GM12878 (cell line): ENCODE data around the gene OGFOD3. TPM values are rescaled to one million over a fixed set of nuclear protein-coding genes. Genes with fewer than 3 reads are reported as not detected.

Experiments used
- ATAC-seq: fragments of 200-7000 bp; cut with Tn5 transposase; 3 replicates; pipeline ENCODE4 v1.9.1; 2020; ENCODE audit warnings: mild to moderate bottlenecking, moderate library complexity
- BruUV-seq: library from RNA; stranded (reverse); fragments of 400-500 nt; replicated peaks from 2 replicates; lab custom pipeline; 2021; lab: Mats Ljungman, UMichigan
- CTCF ChIA-PET: fragments of 300-600 bp; sonication (Branson Sonifier 250); formaldehyde crosslinking; extraction: SDS; loops from one replicate; lab custom pipeline; 2021; ENCODE audit warnings: inconsistent platforms; lab: Yijun Ruan, JAX
- POLR2A ChIA-PET: fragments of 350-600 bp; formaldehyde crosslinking; extraction: SDS; loops from one replicate; lab custom pipeline; 2021; ENCODE audit warnings: inconsistent platforms; lab: Charles Lee
- RAD21 ChIA-PET: fragments of 300-600 bp; sonication (Branson Sonifier 250); formaldehyde crosslinking; loops from one replicate; lab custom pipeline; 2023; ENCODE audit warnings: antibody characterized with exemption; ENCODE audit not compliant: unreplicated experiment; lab: Charles Lee
- SMC1A ChIA-PET: fragments of 300-600 bp; sonication (Branson Sonifier 250); formaldehyde crosslinking; loops from one replicate; lab custom pipeline; 2023; ENCODE audit not compliant: unreplicated experiment, uncharacterized antibody; lab: Charles Lee
- DNase-seq: peaks from one replicate; pipeline ENCODE4 v3.0.0-alpha.2; 2011; ENCODE audit warnings: low read depth, low spot score
- FAIRE-seq: peaks from 3 replicates; lab custom pipeline; 2011; peaks lifted over from hg19 to GRCh38; lab: Jason Lieb, UNC
- H2AFZ ChIP-seq: 2 replicates; pipeline ENCODE4 v1.6.0; 2011; ENCODE audit warnings: low read depth, low read length, control low read depth; ENCODE audit not compliant: control insufficient read depth
- H3K27ac ChIP-seq: 2 replicates; pipeline ENCODE4 v1.5.1; 2011; ENCODE audit warnings: control low read depth; ENCODE audit not compliant: control insufficient read depth, insufficient read depth
- H3K27me3 ChIP-seq, 2 experiments: replicated peaks in 1 of 2; 2 replicates each; pipeline versions ENCODE4 v1.6.0 to v1.6.1; 2011; ENCODE audit warnings: low read length in 1 of 2; ENCODE audit not compliant: control insufficient read depth in 2 of 2, insufficient read depth in 2 of 2
- H3K36me3 ChIP-seq, 2 experiments: 2 replicates each; pipeline ENCODE4 v1.5.1; 2011; ENCODE audit warnings: low read length in 1 of 2; ENCODE audit not compliant: control insufficient read depth in 2 of 2, insufficient read depth in 2 of 2
- H3K4me1 ChIP-seq: 2 replicates; pipeline ENCODE4 v1.6.1; 2011; ENCODE audit warnings: mild to moderate bottlenecking, low read length, moderate library complexity, mixed read lengths; ENCODE audit not compliant: control insufficient read depth, insufficient read depth
- H3K4me2 ChIP-seq: 2 replicates; pipeline ENCODE4 v1.6.0; 2011; ENCODE audit warnings: control low read depth; ENCODE audit not compliant: control insufficient read depth, insufficient read depth
- H3K4me3 ChIP-seq: fragments of 200-600 bp; sonication (generic); 2 replicates; pipeline ENCODE4 v1.5.1; 2016
- H3K79me2 ChIP-seq: 2 replicates; pipeline ENCODE4 v1.6.0; 2011; ENCODE audit warnings: low read length; ENCODE audit not compliant: control insufficient read depth, insufficient read depth
- H3K9ac ChIP-seq: 2 replicates; pipeline ENCODE4 v1.8.0; 2011; ENCODE audit warnings: low read length, control low read depth, mixed read lengths; ENCODE audit not compliant: control insufficient read depth, insufficient read depth
- H3K9me3 ChIP-seq: replicated peaks from 3 replicates; pipeline ENCODE4 v1.5.1; 2011; ENCODE audit warnings: mild to moderate bottlenecking, low read length; ENCODE audit not compliant: control insufficient read depth, insufficient read depth
- H4K20me1 ChIP-seq: 2 replicates; pipeline ENCODE4 v1.6.0; 2011; ENCODE audit not compliant: control insufficient read depth, insufficient read depth
- CREB1 ChIP-seq: IDR thresholded peaks from 2 replicates; pipeline ENCODE4 v1.6.1; 2012; ENCODE audit warnings: low read depth, mild to moderate bottlenecking, inconsistent platforms
- CREM ChIP-seq: IDR thresholded peaks from 2 replicates; pipeline ENCODE4 v1.6.1; 2014; ENCODE audit warnings: antibody characterized with exemption, low read depth
- DPF2 ChIP-seq: fragments of 450-650 bp; IDR thresholded peaks from 2 replicates; pipeline ENCODE4 v1.6.1; 2017; ENCODE audit warnings: mild to moderate bottlenecking
- IKZF1 ChIP-seq: fragments of 450-650 bp; conservative IDR thresholded peaks from 2 replicates; pipeline ENCODE4 v1.6.1; 2017; ENCODE audit warnings: antibody characterized with exemption, mild to moderate bottlenecking
- PAX5 ChIP-seq: IDR thresholded peaks from 2 replicates; pipeline ENCODE4 v1.6.1; 2011; ENCODE audit warnings: low read depth, low read length, borderline replicate concordance
- POLR2A ChIP-seq: IDR thresholded peaks from 2 replicates; pipeline ENCODE4 v1.6.1; 2011; ENCODE audit warnings: low read depth, mild to moderate bottlenecking, low read length
- WGBS: methylation state at CpG from one replicate; pipeline ENCODE4 v1.1.6; 2016; ENCODE audit warnings: low lambda C conversion rate; ENCODE audit not compliant: insufficient replicate concordance, insufficient coverage; ENCODE audit errors: missing lambda C conversion rate; 5-methylcytosine and 5-hydroxymethylcytosine counted together
- in situ Hi-C: fragments of 300-500 bp; cut with MboI; formaldehyde crosslinking; loops from 9 replicates; pipeline ENCODE4 v1.14.3; 2018; ENCODE audit warnings: mixed read lengths
- intact Hi-C: fragments of 100-400 bp; cut with micrococcal nuclease; formaldehyde crosslinking; loops from one replicate; pipeline ENCODE4 v1.14.2; 2022; ENCODE audit not compliant: unreplicated experiment
- polyA plus RNA-seq, 11 experiments: library from polyadenylated mRNA; depleted of rRNA in 4 of 11; unstranded in 6 of 11; stranded (reverse) in 5 of 11; fragments of >200 nt; fragmentation: Nextera tagmentation in 4 of 11; fragmentation: Illumina TruSeq in 1 of 11; extraction: Ambion mirVana in 4 of 11; extraction: Trizol in 1 of 11; gene quantifications; 1 replicate in 1 of 11; 2 replicates in 10 of 11; pipeline versions ENCODE4 v1.2.1 to v1.2.3, GENCODE V29; 2011 to 2016; ENCODE audit warnings: inconsistent platforms in 2 of 11, missing spikeins in 2 of 11, low read depth in 1 of 11
- total RNA-seq, 4 experiments: library from RNA; depleted of rRNA in 3 of 4; stranded (reverse); fragments of >200 nt in 3 of 4; fragmentation: Illumina TruSeq in 1 of 4; extraction: Trizol in 1 of 4; gene quantifications; 2 replicates each; pipeline versions ENCODE4 v1.2.1 to v1.2.3, GENCODE V29; 2013 to 2021
- TF ChIP-seq, protein P1 (sequence below): fragments of 450-650 bp; conservative IDR thresholded peaks from 2 replicates; pipeline ENCODE4 v1.6.1; 2017; ENCODE audit warnings: mild to moderate bottlenecking, moderate library complexity

The OGFOD3 gene
- total and polyA plus RNA-seq, 10 of the 15 experiments (the other 5 are each of a cell fraction or from before 2014, with no cell fraction given): 0.48 to 28.4 (median 18.3) TPM

DNA sequence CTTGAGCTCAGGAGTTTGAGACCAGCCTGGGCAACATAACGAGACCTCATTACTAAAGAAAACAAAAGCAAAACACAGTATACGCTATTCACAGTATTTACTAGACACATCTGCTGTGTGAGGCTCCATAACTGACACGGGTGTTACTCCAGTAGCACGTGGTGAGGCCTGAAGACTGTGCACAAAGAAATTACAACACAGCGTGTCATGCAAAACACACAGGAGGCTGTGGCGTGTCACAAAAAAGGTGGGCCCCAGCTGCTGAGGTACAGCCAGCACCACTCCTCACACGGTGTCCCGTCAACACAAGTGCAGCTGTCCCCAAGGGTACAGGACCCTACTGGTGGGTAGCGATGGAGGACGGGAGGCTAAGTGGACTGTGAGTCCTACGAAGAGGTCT lies 29.5 kb upstream of the OGFOD3 start (continued):
- TF ChIP-seq, protein P1, sequence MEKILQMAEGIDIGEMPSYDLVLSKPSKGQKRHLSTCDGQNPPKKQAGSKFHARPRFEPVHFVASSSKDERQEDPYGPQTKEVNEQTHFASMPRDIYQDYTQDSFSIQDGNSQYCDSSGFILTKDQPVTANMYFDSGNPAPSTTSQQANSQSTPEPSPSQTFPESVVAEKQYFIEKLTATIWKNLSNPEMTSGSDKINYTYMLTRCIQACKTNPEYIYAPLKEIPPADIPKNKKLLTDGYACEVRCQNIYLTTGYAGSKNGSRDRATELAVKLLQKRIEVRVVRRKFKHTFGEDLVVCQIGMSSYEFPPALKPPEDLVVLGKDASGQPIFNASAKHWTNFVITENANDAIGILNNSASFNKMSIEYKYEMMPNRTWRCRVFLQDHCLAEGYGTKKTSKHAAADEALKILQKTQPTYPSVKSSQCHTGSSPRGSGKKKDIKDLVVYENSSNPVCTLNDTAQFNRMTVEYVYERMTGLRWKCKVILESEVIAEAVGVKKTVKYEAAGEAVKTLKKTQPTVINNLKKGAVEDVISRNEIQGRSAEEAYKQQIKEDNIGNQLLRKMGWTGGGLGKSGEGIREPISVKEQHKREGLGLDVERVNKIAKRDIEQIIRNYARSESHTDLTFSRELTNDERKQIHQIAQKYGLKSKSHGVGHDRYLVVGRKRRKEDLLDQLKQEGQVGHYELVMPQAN: no peak
- TF ChIP-seq PAX5: no peak
- TF ChIP-seq CREM: no peak
- TF ChIP-seq DPF2: no peak
- no peak for TF ChIP-seq CREB1

DNA sequence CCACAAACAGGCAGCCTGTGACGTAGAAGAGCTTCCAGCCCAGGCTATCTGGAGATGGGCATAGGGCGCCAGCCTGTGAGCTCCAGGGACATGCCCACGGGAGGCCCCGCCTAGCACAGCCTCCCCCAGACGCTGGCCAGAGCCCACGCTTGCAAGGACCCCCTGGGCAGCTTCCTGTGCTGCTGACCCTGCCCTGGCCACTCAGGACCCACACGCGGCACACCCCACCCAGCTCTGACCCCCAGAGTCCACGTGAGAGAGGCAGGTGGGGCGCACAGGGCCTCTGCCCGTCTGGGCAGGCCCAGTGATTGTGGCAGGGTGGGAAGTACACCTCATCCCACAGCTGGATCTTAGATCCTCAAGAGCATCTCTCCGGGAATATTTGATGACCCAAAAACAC lies 28.3 kb upstream of the OGFOD3 start:
- Histone ChIP-seq H4K20me1 (no peaks in the 10 kb centered on the region; the same call in none of the 2 replicates), H3K4me1 (peaks cover 9% of the 10 kb centered on the region), H3K36me3 (peaks cover 14 to 37% of the 10 kb centered on the region in 2 experiments), H3K9ac (no peak overlapping the region), H3K27me3 (no peaks in the 10 kb centered on the region), H3K9me3 (no peaks in the 10 kb centered on the region), H3K27ac (no peak overlapping the region), H2AFZ (no peak overlapping the region), H3K4me2 (no peak overlapping the region), H3K4me3 (no peak overlapping the region)
- ATAC-seq: no peak
- RAD21 ChIA-PET: no interaction called here
- FAIRE-seq: no peak
- intact Hi-C loops: loop anchor here (5.0 kb wide), 1 partner anchor 106 kb away; no protein-coding TSS in a partner anchor
- no TSS peak for BruUV-seq
- CTCF ChIA-PET: no interaction called here
- WGBS: 92% methylated on average over 12 of the region's 12 CpGs
- SMC1A ChIA-PET: no interaction called here
- in situ Hi-C loops: no loop called here
- no peak for DNase-seq
- POLR2A ChIA-PET: no interaction called here
- TF ChIP-seq IKZF1: no peak
- peak; percentile 15; the same call in 1 of the 2 replicates for TF ChIP-seq POLR2A
- TF ChIP-seq, all 136 proteins: peak for 1
- peaks cover 41% of the 10 kb centered on the region for H3K79me2 ChIP-seq
